HG03432 (cell line): ENCODE results near the gene BCL7A.

ENCODE experiments used
- ATAC-seq: cut with Tn5 transposase; IDR thresholded peaks from one replicate; pipeline ENCODE4 v1.9.1; 2021; ENCODE audit warnings: mild to moderate bottlenecking, moderate library complexity; ENCODE audit not compliant: unreplicated experiment

Gene BCL7A

DNA sequence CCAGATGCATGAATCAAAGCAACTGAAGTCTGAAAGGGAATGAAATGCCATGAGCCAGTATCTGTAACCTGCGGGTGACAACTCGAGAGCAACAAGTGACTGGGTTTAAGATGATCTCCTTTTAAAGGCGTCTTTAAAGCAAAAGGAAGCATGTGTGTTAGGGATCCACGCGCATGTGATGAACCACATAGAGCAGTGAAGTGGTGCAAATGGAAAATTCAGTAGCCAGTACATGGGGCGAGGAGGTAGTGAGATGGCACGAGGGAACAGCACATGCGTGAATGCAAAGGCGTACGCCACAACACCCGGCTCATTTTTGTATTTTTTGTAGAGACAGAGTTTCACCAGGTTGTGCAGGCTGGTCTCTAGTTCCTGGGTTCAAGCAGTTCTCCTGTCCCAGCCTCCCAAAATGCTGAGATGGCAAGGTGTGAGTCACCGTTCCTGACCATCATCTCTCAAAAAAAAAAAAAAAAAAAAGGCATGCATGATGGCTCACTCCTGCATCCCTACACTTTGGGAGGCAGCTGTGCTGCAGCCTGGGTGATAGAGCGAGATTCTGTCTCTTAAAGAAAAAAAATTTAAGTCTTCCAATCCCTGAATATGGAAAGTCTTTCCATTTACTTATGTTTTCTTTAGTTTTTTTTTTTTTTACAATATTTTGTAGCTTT is 24.6 kb upstream of the BCL7A start:
- no peak for ATAC-seq

DNA sequence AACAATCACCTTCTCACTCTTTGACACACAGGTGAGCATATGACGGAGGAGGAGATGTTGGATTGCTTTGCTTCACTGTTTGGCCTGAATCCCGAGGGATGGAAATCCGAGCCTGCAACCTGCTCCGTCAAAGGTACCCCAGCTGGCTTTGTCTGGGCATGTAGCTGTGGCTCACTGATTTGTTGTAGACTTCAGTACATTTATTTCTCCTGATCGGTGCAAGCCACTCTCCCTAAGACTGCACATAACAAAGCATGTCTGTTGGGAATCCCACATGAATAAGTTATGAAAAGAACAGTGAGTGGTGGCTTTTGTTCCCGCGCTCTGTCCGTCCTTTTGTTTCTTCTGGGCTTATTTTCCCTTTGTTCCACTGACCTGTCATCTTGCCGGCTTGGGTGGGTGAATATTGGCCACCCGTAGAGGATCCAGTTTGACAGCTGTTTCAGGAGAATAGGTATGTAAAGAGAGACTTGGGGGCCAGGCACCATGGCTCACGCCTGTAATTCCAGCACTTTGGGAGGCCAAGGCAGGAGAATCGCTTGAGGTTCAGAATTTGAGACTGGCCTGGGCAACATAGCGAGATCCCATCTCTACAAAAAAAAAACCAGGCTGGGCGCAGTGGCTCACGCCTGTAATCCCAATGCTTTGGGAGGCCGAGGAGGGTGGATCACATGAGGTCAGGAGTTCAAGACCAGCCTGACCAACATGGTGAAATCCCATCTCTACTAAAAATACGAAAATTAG is 20.0 kb upstream of the BCL7A start:
- ATAC-seq: no peak

DNA sequence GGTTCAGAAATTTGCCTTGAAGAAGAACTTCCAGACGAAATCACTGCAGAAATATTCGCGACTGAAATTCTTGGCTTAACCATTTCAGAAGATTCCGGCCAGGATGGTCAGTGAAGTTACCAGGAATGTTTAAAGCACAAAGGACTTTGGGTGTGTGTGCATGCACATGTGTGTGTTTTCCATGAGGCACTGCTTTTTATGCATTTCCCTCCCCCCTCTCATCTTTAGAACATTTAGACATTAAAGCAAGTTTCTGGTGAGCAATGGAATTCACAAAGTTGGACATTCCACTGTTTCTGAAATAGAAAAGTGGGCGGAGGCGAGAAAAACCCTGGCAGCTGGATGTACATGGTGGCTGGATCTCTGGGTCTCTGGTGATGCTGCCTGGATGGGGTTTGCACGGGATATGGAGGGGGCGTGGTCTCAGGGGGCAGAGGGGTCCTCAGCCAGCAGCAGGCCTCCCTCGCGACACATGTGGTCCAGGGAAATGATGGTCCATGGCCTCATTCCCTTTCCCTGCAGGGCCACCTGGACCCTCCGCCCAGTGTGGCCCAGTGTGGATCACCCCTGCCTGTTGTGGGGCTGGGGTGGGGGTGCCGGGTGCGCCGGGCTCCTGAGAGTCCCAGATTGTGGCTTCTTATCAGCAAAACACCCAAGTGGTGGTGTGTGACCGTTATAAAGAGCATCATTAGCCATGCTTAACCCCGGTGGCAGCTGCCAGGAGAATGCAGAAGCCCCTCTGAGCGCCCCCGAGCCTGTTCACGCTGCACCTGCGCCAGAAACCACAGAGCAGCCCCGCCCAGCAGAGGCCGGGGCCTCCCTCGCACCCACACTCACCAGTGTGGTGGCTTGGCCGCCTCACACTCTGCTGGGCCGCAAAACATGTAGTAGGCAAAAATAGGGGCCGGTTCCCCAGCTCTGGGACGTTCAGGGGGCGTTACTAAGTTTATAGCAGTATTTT is 17.8 kb upstream of the BCL7A start:
- peak; percentile 67 for ATAC-seq

DNA sequence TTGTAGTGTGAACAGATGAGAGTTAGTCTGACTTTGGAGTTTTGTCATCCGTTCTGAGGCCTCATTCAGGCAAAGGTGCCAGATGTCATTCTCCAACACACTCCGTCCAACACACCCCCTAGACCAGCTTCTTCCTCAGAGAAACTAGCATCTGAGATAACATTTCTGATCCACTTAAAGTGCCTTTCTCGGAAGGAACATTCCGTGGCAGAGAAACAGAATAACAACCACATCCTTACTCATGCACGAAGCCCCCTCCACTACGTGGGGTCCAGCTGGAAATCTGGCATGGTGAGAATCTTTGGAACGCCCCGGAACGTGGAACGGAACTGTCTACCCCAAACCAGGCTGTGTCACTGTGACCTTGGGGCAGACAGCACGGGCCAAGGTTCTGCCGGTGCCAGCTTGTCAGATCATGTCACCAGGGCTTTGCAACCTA is 17.0 kb upstream of the BCL7A start:
- no peak for ATAC-seq

DNA sequence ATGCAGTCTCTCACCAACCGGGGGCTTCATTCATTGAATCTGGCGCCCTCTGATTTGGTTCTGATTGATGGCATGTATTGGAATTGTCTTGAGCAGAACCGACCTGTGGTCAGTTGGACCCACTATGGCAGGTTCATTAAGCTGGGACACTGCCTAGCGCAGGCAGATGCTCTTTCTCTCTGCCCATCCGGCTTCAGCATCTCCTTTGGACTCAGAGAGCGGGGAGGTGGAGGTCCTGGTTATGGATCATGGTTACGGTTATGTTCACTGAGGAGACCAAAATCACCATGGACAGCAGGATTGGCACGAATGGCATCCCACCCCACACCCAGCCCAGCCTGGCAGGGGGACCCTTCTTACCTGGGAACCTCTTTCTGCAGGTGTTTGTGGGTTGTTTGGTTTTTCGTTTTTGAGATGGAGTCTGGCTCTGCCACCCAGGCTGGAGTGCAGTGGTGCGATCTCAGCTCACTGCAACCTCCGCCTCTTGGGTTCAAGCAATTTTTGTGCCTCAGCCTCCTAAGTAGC is 16.4 kb upstream of the BCL7A start:
- no peak for ATAC-seq

DNA sequence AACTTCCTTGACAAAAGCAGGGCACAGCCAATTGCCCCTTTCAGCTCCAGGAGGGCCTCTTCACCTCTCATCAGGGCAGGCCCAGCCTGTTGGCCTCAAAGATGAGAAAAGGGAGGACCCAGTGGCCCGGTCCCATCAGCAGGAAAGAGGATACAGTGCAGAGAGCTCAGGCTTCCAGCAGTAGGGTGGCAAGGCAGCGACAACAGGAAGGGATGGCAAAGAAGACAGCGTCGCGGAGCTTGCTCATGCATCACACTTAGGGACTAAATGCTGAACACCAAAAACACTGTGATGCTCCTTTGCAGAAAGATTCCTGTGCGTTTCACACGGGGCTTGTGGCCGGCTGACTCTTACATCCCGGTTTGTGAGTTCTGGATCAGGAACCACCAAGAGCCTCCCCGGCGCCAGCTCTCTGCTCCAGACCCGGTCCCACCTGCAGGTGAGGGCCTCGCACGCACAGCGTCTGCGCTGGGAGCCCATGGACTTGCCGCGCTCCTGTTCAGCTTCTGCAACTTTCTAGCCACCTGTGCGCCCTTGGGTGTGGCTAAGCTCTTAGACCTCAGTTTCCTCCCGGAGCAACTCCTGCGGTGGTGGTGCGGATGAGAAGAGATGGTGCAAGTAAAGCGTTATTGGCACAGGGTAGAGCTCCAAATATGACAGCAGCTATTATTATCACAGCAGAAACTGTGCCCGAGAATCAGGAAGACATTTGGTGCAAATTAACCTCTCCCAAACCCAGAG is 15.3 kb upstream of the BCL7A start:
- no peak for ATAC-seq

DNA sequence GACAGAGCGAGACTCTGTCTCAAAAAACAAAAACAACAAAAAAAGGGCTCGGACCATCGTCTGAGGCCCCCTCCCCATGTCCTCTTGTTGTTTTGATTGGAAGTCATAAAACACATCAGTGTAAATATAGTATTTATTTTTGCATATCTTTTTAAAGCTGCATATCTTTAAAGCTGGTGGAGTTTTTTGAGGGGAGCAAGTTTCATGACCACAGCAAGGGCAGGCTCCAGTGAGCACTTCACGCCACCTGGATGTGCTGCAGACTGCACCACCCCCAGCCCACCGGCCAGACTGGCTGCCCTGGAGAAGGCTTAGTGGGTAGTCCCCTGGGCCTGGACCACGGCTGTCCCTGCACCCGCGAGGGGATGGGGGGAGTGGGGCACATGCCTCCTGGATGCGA is 11.9 kb upstream of the BCL7A start:
- no peak for ATAC-seq

DNA sequence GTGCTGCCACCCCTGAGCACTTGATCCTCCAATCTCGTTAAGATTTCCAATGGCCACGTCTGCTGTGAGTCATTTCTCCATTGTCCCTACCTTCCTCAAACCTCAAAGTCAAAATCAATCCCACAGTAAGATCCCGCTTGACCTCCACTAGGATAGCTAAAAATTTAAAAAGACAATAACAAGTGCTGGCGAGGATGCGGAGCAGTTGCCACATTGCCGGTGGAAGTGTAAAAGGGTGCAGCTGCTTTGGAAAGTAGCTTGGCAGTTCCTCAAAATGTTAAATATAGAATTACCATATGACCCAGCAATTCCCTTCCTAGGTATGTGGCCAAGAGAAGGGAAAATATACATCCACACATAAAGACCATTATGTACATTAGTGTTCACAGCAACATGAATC is 9.5 kb upstream of the BCL7A start:
- no peak for ATAC-seq

DNA sequence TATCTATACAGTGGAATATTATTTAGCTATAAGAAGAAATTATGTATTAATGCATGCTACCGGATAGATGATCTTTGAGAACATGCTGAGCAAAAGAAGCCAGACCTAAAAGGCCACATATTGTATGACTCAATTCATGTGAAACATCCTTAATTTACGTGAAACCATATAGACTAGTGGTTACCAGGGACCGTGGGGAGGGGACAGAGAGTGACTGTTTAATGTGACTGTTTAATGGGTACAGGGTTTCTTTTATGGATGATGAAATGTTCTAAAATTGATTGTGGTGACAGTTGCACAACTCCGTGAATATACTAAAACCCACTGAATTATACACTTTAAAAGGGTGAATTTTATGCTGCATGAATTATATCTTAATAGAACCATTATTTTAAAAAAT is 8.5 kb upstream of the BCL7A start:
- ATAC-seq: no peak

DNA sequence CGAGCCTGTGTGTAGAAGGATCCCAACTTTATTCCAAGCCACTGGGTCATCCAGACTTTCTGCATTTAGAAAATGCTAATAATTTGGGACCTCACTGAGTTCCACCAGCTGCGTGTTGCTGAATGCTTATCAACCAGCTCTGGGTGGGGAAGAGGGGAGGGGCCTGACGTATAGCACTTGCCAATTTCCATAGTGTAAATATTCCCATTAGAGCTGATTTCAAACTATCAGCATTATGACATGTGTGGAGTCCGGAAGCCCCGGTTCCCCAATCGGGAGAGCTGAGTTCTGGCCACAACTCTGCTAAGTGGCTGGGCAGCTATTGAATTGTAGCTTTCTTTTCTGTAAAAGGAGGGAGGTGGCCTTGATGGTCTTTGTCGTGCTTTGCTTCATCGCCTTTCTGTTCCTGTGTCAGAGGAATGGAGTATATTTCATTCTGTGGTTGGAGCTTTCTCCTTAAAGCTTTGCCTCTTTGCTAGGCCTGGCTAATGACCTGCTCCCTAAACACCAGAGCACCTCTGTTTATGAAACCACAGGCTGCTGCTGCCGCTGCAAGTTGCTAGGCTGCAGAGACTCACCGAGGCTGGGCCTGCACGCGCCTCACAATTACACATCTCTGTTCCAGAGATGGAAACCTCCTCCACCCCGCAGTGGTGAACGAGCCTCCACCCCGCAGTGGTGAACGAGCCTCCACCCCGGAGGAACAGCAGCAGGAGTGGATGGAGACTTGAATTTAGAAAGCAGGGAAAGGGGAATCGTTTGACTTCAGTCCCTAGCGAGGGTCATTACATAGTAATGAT is 7.7 kb upstream of the BCL7A start:
- no peak for ATAC-seq

DNA sequence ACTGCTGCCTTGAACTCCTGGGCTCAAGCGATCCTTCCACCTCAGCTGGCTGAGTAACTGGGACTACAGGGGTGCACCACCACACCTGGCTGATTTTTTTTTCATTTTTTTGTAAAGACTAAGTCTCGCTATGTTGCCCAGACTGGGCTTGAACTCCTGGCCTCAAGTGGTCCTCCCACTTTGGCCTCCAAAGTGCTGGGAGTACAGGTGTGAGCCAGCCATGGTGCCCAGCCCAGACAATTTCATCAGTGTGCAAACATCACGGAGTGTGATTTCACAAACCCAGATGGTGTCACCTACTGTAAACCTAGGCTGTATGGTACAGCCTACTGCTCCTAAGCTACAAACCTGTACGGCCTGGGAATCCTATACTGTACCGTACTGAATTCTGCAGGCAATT is 6.9 kb upstream of the BCL7A start:
- no peak for ATAC-seq

DNA sequence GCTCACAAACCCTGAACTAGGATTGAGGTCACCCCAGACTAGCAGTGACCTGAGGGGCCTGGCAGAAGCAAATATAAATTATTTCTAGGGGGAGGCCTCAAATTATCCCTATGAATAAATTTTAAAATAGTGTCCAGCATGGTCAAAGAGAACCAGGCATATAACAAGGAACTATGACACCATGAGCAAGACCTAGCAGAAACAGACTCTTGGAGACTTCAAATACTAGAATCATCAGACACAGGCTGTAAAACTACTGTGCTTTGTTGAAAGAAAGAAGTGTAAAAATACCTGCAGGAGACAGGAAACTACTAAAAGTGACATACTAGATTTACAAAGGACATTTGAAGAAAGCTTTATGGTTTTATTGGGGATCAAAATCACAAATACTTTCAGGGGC is 3.2 kb upstream of the BCL7A start:
- no peak for ATAC-seq

DNA sequence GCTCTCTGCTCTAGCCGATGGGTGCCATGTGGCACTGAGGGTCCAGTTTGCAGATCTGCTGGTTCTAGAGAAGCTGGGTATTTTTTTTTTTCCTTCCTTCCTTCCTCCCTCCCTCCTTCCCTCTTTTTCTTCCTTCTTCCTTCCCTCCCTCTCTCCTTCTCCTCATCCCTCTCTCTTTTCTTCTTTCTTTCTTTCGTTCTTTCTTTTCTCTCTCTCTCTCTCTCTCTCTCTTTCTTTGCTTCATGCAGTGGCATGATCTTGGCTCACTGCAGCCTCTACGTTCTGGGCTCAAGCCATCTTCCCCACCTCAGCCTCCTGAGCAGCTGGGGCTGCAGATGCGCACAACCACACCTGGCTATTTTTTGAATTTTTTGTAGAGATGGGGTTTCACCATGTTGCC is 2.7 kb upstream of the BCL7A start:
- no peak for ATAC-seq

DNA sequence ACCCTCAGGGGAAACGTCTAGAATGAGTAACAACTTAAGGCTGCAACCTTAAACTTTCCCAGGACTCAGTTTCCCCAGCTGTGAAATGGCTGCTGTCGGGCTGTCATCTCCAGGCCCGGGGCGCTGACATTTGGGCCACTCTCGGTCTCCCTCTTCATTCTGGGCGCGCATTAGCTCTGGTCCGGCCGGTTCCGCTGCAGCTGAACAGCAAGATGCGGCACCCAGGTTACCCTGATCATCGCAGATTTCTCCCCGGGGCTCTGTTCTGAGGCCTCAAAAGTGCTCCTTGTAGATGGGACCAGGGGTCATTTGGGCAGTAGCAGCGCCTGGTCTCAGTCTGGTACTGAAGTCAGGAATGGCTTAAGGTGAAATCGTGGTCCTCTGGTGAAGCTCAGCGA is 890 bp upstream of the BCL7A start:
- ATAC-seq: no peak

DNA sequence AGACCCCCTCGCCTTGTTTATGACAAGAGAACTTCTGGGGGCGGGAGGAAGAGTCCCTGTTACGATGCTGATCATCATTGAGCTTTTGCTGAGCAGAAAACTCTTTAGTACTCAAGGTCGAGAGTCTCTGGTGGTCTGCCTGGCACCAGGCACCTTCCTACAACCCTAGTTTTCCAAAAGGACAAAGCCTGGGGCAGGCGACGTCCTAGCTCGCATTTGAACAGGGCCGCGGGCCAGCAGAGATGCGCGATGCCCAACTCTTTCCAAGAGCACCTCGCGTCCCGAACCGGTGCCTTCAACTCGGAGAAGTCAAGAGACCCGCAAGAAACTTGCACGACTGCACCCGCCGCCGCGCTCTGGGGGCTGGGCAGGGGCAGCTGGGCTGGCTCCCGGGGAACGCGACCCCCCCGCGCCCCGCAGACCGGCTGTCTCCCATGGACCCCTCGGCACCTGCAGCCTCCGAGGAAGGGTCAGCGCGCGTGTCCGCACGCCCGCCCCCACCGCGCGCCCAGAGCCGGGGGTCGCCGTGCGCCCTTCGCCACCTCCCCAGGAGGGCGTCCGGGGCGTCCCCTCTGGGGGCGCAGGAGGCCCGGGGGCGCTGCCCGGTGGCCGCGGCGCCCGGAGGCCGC is 377 bp upstream of the BCL7A start:
- ATAC-seq: no peak

DNA sequence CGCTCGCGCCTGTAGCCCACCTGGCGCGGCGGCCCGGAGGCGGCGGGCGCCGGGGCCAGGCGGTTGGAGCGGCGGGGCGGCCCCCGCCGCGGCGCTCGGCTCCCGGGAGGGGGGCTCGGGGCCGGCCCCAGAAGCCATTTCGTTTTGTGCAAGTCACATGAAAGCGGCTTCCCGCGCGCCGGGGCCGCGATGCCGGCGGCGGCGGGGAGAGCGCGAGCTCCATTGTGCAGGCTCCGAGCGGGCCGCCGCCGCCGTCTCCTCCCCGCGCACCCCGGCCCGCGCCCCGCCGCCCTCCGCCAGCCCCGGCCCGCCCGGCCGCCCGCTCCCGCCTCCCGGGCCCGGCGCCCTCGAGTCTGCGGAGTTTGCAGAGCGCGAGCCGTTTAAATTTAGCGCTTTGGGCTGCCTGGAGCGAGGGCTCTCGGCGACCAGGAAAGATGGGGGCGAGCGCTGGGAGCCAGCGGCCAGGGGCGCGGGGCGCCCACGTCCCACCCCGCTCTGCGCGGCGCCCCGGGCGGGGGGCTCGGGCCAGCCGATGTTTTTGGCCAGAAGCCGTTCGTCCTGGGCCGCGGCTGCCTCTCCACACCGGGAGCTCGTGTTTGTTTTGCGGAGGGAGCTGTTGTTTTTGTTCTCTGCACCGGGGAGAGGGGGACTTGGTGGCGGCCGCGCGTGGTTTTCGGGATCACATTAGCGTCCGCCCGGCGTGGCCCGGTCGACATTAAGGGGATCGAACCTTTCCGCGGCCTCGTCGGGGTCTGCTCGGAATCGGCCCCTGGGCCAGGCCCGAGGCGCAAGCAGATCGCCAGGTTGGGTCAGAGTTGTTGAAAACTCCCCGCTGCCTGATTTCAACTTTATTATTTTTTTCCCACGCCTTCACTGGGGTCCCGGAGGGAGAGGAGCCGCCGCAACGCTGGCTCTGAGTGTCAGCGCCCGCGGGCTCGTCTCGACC is 982 bp downstream of the BCL7A start:
- ATAC-seq: no peak

DNA sequence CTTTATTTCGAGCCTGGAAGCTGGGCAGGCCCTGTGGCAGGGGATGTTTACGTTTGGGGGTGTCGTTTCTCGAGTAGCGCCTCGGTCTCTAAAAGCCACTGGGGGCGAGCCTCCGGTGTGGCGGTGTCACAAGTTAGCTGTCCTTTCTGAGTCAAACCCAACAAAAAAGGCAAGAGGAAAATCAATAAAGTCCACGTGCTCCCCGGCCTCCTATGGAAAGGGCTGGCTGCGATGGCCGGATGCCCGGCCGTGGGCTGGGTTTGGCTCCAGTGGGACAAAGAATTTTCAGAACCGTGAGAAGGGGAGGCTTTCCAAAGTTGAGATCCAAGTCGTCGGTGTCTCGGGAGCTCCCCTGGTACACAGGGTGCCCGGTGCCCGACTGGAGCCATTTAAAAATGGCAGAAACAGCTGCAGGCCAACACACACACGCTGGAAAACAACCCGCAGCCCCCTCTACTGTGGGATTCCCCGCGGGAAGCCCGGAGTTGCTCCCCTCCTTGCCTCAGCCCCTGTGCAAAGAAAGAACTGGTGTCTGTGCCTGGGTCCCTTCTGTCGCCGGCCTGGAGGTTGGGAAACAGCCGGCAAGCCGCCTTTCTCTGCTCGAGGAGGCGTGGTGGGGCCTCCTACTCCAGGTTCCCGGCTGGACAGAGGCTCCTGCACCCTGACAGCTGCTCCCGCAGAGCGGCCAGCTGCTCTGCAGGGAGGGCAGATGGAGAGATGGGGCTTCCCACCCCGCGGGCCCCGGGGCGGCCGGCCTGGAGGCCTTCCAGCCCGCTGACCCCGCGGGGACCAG is 1.9 kb downstream of the BCL7A start:
- ATAC-seq: no peak
